Sigmoid colon (tissue), 7 donors: ENCODE measurements around the gene ADARB2. TPM values are rescaled to one million over a fixed set of nuclear protein-coding genes. Genes with fewer than 3 reads are reported as not detected.

Source experiments
- DNase-seq: peaks from one replicate; pipeline ENCODE4 v3.0.0-alpha.2; 2019
- H3K27ac ChIP-seq, 4 donors: fragments of 200-600 bp; sonication (generic); one replicate each; pipeline ENCODE4 v1.5.1; 2016 to 2019; ENCODE audit warnings: mild to moderate bottlenecking in 1 of 4
- H3K27me3 ChIP-seq, 3 donors: fragments of 200-600 bp; sonication (generic); one replicate each; pipeline ENCODE4 v1.5.1; 2019; ENCODE audit warnings: mild to moderate bottlenecking in 1 of 3
- H3K36me3 ChIP-seq, 4 donors: fragments of 200-600 bp; sonication (generic); one replicate each; pipeline ENCODE4 v1.5.1; 2016 to 2019
- H3K4me1 ChIP-seq, 4 donors: fragments of 200-600 bp; sonication (generic); one replicate each; pipeline ENCODE4 v1.5.1; 2017 to 2019
- H3K4me3 ChIP-seq, 4 donors: fragments of 200-600 bp; sonication (generic); one replicate each; pipeline ENCODE4 v1.5.1; 2017 to 2019; ENCODE audit warnings: mild to moderate bottlenecking in 2 of 4, moderate library complexity in 1 of 4
- H3K9me3 ChIP-seq, 4 donors: fragments of 200-600 bp in 3 of 4; sonication (generic) in 3 of 4; one replicate each; pipeline versions ENCODE4 v1.5.1 to v1.6.1; 2013 to 2019
- CTCF ChIP-seq, 4 experiments: fragments of 450-650 bp in 3 of 4; fragments of 200-600 bp in 1 of 4; IDR thresholded peaks; one replicate each; pipeline ENCODE4 v1.5.1; 2016 to 2019; ENCODE audit warnings: antibody characterized with exemption in 4 of 4, mild to moderate bottlenecking in 3 of 4, moderate library complexity in 2 of 4
- EP300 ChIP-seq, 4 donors: sonication (generic); formaldehyde crosslinking; IDR thresholded peaks; one replicate each; pipeline ENCODE4 v1.6.1; 2017; ENCODE audit warnings: antibody characterized with exemption in 4 of 4
- POLR2A ChIP-seq, 2 donors: fragments of 450-650 bp; IDR thresholded peaks; one replicate each; pipeline ENCODE4 v1.6.1; 2016; ENCODE audit warnings: antibody characterized with exemption in 2 of 2, mild to moderate bottlenecking in 2 of 2, moderate library complexity in 2 of 2
- POLR2AphosphoS5 ChIP-seq, 4 donors: sonication (generic); formaldehyde crosslinking; IDR thresholded peaks; one replicate each; pipeline ENCODE4 v1.6.1; 2017; ENCODE audit warnings: antibody characterized with exemption in 4 of 4
- WGBS, 2 donors: extraction: QIAGEN DNeasy Blood & Tissue Kit; methylation state at CpG; one replicate each; pipeline ENCODE4 v1.1.7; 2013; 5-methylcytosine and 5-hydroxymethylcytosine counted together
- intact Hi-C: fragments of 100-400 bp; cut with DNase I; formaldehyde crosslinking; loops from one replicate; pipeline ENCODE4 v1.15.1; 2023
- polyA plus RNA-seq, 3 donors: library from polyadenylated mRNA; stranded (reverse); fragments of 200-250 nt; gene quantifications; one replicate each; pipeline ENCODE4 v1.2.3, GENCODE V29; 2013
- total RNA-seq, 4 donors: library from RNA; depleted of rRNA; stranded (reverse); fragments of >200 nt; gene quantifications; one replicate each; pipeline ENCODE4 v1.1.0, GENCODE V29; 2016
- donor health status: healthy with polysubstance abuse.
- donor health status: Bipolar disorder and iron deficiency.
- donor health status: healthy.

The ADARB2 gene
- total and polyA plus RNA-seq, 7 donors = 0.60 to 5.9 (median 3.5) TPM; not detected in 1

- Histone ChIP-seq H3K27ac (no peak overlapping the region), H3K36me3 (no peaks in the 10 kb centered on the region), H3K4me1 (no peaks in the 10 kb centered on the region), H3K4me3 (no peak overlapping the region), H3K9me3 (no peaks in the 10 kb centered on the region), H3K27me3 (peaks cover 0 to 39% (median 21%) of the 10 kb centered on the region in 3 donors)
- WGBS, 2 donors = 79 to 88% methylated on average over 22 of the region's 22 CpGs
- TF ChIP-seq EP300 (IDR thresholded peaks at IDR 0.05) (no peak), CTCF (IDR thresholded peaks at IDR 0.05) (no peak), POLR2A (IDR thresholded peaks at IDR 0.05) (no peak)
- intact Hi-C loops = no loop called here
- no peak for DNase-seq
Measured at GRCh38 chr10:1243486-1244234, 493.7 kb downstream of the ADARB2 start.

- no peaks in the 10 kb centered on the region for H3K9me3 ChIP-seq
Measured at GRCh38 chr10:1242975-1243374, 494.4 kb downstream of the ADARB2 start.

GRCh38 chr10:1241973-1242935, 495.1 kb downstream of the ADARB2 start:
- H3K4me1 ChIP-seq = no peaks in the 10 kb centered on the region
- TF ChIP-seq POLR2A (IDR thresholded peaks at IDR 0.05) (no peak), CTCF (IDR thresholded peaks at IDR 0.05) (no peak), POLR2AphosphoS5 (IDR thresholded peaks at IDR 0.05) (no peak), EP300 (IDR thresholded peaks at IDR 0.05) (no peak)
- WGBS, 2 donors = 89 to 94% methylated on average over 34 of the region's 34 CpGs

More at GRCh38 chr10:1242975-1243374, 494.4 kb downstream of the ADARB2 start:
- no peaks in the 10 kb centered on the region for H3K4me1 ChIP-seq
- H3K27me3 ChIP-seq = peaks cover 0 to 37% (median 21%) of the 10 kb centered on the region in 3 donors
- no peaks in the 10 kb centered on the region for H3K36me3 ChIP-seq
- intact Hi-C loops = no loop called here
- no peak overlapping the region for H3K27ac ChIP-seq
- no peak overlapping the region for H3K4me3 ChIP-seq
- DNase-seq = no peak
- no peak for TF ChIP-seq POLR2AphosphoS5 (IDR thresholded peaks at IDR 0.05)
- TF ChIP-seq CTCF (IDR thresholded peaks at IDR 0.05) = no peak
- no peak for TF ChIP-seq EP300 (IDR thresholded peaks at IDR 0.05)
- no peak for TF ChIP-seq POLR2A (IDR thresholded peaks at IDR 0.05)
- WGBS, 2 donors = 92 to 93% methylated on average over 18 of the region's 18 CpGs

GRCh38 chr10:1241322-1241890, 495.9 kb downstream of the ADARB2 start:
- 89 to 92% methylated on average over 16 of the region's 16 CpGs for WGBS, 2 donors
- TF ChIP-seq POLR2A (IDR thresholded peaks at IDR 0.05) (no peak), POLR2AphosphoS5 (IDR thresholded peaks at IDR 0.05) (no peak), EP300 (IDR thresholded peaks at IDR 0.05) (no peak), CTCF (IDR thresholded peaks at IDR 0.05) (no peak)
- no peak overlapping the region for H3K27ac ChIP-seq

More at GRCh38 chr10:1241973-1242935, 495.1 kb downstream of the ADARB2 start:
- no peak for DNase-seq
- Histone ChIP-seq H3K9me3 (no peaks in the 10 kb centered on the region), H3K36me3 (no peaks in the 10 kb centered on the region), H3K27me3 (peaks cover 0 to 30% (median 21%) of the 10 kb centered on the region in 3 donors), H3K27ac (no peak overlapping the region), H3K4me3 (no peak overlapping the region)
- intact Hi-C loops = no loop called here

More at GRCh38 chr10:1241322-1241890, 495.9 kb downstream of the ADARB2 start:
- peaks cover 0 to 30% (median 21%) of the 10 kb centered on the region in 3 donors for H3K27me3 ChIP-seq
- no peaks in the 10 kb centered on the region for H3K9me3 ChIP-seq
- no peaks in the 10 kb centered on the region for H3K36me3 ChIP-seq
- H3K4me1 ChIP-seq = no peaks in the 10 kb centered on the region
- intact Hi-C loops = no loop called here
- H3K4me3 ChIP-seq = no peak overlapping the region
- no peak for DNase-seq
